ENCODE results near the gene SNRPA. TPM values are rescaled to one million over a fixed set of nuclear protein-coding genes. Genes with fewer than 3 reads are reported as not detected.
"Not testable (repeated sequence)": the region's sequence is repeated elsewhere in the genome, so short reads cannot be mapped to it uniquely, and the experiment has no call there.

SNRPA gene
- total and polyA plus RNA-seq, 2 of the 13 experiments (the other 11 are each of a cell fraction or from before 2014, with no cell fraction given) = 59.6 to 162 TPM

GRCh38 chr19:40811478-40812341, 60.7 kb downstream of the SNRPA start:
- no TSS peak for BruUV-seq (replicated peaks)
- Histone ChIP-seq H3K4me3 (replicated peaks in 1 of 3; ENCODE audit: insufficient read depth in 1 of 3, low read depth in 2 of 3, low read length in 3 of 3) (no peak overlapping the region), H3K79me2 (ENCODE audit: insufficient read depth, low read length) (no peaks in the 10 kb centered on the region), H3K27me3 (ENCODE audit: control insufficient read depth in 1 of 2, insufficient read depth in 2 of 2, low read length in 2 of 2) (no peaks in the 10 kb centered on the region), H2AFZ (ENCODE audit: low read length) (no peak overlapping the region), H3K27ac (ENCODE audit: extremely low read length, insufficient read depth, low read length) (no peak overlapping the region), H4K20me1 (ENCODE audit: insufficient read depth, low read length) (peaks cover 8% of the 10 kb centered on the region; the same call in 1 of the 2 replicates), H3K4me2 (ENCODE audit: low read depth, low read length) (no peak overlapping the region), H3K9ac (ENCODE audit: insufficient read depth, low read depth, low read length) (no peak overlapping the region), H3K9me3 (ENCODE audit: low read length) (no peaks in the 10 kb centered on the region), H3K4me1 (ENCODE audit: insufficient read depth, low read length) (no peaks in the 10 kb centered on the region; the same call in 1 of the 2 replicates), H3K36me3 (replicated peaks in 1 of 2; ENCODE audit: control insufficient read depth in 1 of 2, insufficient read depth in 2 of 2, low read length in 2 of 2) (peaks cover 12 to 20% of the 10 kb centered on the region in 2 experiments; a peak in 4 of 5 replicates)
- DNase-seq (ENCODE audit: low spot score) (no peak), ATAC-seq (no peak), FAIRE-seq (no peak)
- ChIA-PET POLR2A (no interaction called here), CTCF (ENCODE audit: low intra/inter-chr PET ratio, low total read pairs) (no interaction called here)
- TF ChIP-seq PBX3 (CRISPR knock-in tag; IDR thresholded peaks at IDR 0.05; ENCODE audit: borderline replicate concordance) = no peak
- TF ChIP-seq ZNF749 (CRISPR knock-in tag; IDR thresholded peaks at IDR 0.05; ENCODE audit: borderline replicate concordance) = no peak
- TF ChIP-seq ZBTB46 (CRISPR knock-in tag; IDR thresholded peaks at IDR 0.05; ENCODE audit: borderline replicate concordance) = no peak
- TF ChIP-seq SIX4 (CRISPR knock-in tag; IDR thresholded peaks at IDR 0.05) = no peak
- no peak for TF ChIP-seq FLYWCH1 (CRISPR knock-in tag; IDR thresholded peaks at IDR 0.05)
- TF ChIP-seq TOE1 (CRISPR knock-in tag; IDR thresholded peaks at IDR 0.05) = no peak
- TF ChIP-seq PHF20 (CRISPR knock-in tag; IDR thresholded peaks at IDR 0.05) = no peak
- TF ChIP-seq HMGA1 (CRISPR knock-in tag; conservative IDR thresholded peaks at IDR 0.05) = no peak
- TF ChIP-seq CAMTA2 (CRISPR knock-in tag; IDR thresholded peaks at IDR 0.05; ENCODE audit: borderline replicate concordance) = no peak
- in situ Hi-C loops (cut with HindIII; ENCODE audit: extremely low pct_ligation_motif_present, low pct_unique_long_range_greater_than_20kb) = loop anchor here (10.0 kb wide), 1 partner anchor 323 kb away; no protein-coding TSS in a partner anchor
- intact Hi-C loops (cut with micrococcal nuclease; ENCODE audit: unreplicated experiment) = no loop called here
- WGBS (ENCODE audit: low lambda C conversion rate) = 90% methylated on average over 35 of the region's 35 CpGs

- CTCF ChIA-PET (ENCODE audit: low intra/inter-chr PET ratio, low total read pairs); H4K20me1 ChIP-seq (ENCODE audit: insufficient read depth, low read length); FAIRE-seq; POLR2A ChIA-PET; ATAC-seq; H3K79me2 ChIP-seq (ENCODE audit: insufficient read depth, low read length); H3K4me3 ChIP-seq (replicated peaks in 1 of 3; ENCODE audit: insufficient read depth in 1 of 3, low read depth in 2 of 3, low read length in 3 of 3); intact Hi-C loops (cut with micrococcal nuclease; ENCODE audit: unreplicated experiment); BruUV-seq (replicated peaks); H3K27ac ChIP-seq (ENCODE audit: extremely low read length, insufficient read depth, low read length); H3K9ac ChIP-seq (ENCODE audit: insufficient read depth, low read depth, low read length); H3K4me2 ChIP-seq (ENCODE audit: low read depth, low read length); H3K4me1 ChIP-seq (ENCODE audit: insufficient read depth, low read length); H3K27me3 ChIP-seq (ENCODE audit: control insufficient read depth in 1 of 2, insufficient read depth in 2 of 2, low read length in 2 of 2); H3K9me3 ChIP-seq (ENCODE audit: low read length); H2AFZ ChIP-seq (ENCODE audit: low read length); DNase-seq (ENCODE audit: low spot score): not testable (repeated sequence)
- 88% methylated on average over 7 of the region's 7 CpGs for WGBS (ENCODE audit: low lambda C conversion rate)
- peaks cover 12 to 16% of the 10 kb centered on the region in 2 experiments; a peak in 4 of 5 replicates for H3K36me3 ChIP-seq (replicated peaks in 1 of 2; ENCODE audit: control insufficient read depth in 1 of 2, insufficient read depth in 2 of 2, low read length in 2 of 2)
- in situ Hi-C loops (cut with HindIII; ENCODE audit: extremely low pct_ligation_motif_present, low pct_unique_long_range_greater_than_20kb) = loop anchor here (10.0 kb wide), 1 partner anchor 322 kb away; no protein-coding TSS in a partner anchor
Measured at GRCh38 chr19:40812571-40812970, 61.6 kb downstream of the SNRPA start.

Measured in HepG2 (cell line).